Activated CD4-positive, CD25-positive, alpha-beta regulatory T cell treated with anti-CD3 and anti-CD28 coated beads, Interleukin-2, amount 50 U/mL, for 72 hours (primary cell): ENCODE results near the gene PREX1.

Source experiments
- DNase-seq: peaks from one replicate; pipeline ENCODE4 v3.0.0; 2021

PREX1 gene

GRCh38 chr20:48674461-48674860 is 153.3 kb downstream of the PREX1 start:
- DNase-seq: no peak

DNA sequence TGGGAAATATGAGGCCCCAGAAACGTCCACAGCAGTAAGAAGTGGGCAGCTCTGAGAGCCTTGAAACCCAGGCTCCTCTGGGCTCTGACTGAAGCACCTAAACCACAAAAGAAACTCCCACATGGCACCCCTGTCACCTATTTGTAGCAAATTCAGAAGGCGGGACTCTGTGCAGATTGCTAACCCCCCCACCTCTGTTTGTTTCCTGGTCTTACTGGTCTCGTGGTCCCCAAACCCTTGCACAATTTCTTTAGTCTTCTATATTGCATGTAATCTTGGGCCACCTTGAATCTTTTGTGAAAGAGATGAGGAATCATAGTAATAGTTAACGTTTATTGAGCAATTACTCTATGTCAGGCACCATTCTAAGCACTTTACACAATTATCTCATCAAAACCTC is 154.3 kb downstream of the PREX1 start:
- DNase-seq: no peak

DNA sequence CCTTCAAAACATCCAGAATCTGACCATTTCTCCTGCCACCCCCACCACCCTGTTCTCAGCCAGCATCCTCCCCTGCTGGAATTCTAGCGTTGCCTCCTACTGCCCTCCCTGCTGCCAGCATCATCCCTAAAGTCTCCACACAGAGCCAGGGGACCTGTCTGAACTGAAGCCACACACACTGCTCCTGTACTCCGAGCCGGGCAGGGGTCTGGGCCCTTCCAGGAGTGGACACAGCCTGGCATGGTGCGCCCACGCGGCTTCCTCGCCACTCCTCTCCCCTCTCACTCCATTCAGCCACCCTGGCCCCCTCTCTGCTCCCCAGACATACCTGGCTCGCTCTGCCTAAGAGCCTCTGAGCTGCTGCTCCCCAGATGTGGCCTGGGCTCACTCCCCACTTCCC is 155.5 kb downstream of the PREX1 start:
- DNase-seq: no peak

DNA sequence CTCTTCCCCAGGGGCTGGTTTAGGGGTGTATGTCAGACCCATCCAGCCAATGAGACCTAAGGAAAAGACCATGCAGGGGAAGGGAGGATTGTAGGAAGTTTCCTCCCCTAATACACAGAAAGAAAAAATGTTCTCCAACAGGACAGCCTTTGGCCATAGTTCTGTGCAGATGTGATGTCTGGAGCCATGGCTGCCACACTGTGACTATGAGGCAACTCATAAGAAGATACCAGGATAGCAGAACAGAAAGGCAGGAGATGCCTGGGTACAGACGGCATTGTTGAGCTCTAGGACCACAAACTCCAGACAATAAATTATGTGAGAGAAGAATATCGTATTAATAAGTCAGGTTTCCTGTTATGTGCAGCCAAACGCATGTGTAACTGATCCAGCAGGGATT is 156.7 kb downstream of the PREX1 start:
- DNase-seq: no peak

DNA sequence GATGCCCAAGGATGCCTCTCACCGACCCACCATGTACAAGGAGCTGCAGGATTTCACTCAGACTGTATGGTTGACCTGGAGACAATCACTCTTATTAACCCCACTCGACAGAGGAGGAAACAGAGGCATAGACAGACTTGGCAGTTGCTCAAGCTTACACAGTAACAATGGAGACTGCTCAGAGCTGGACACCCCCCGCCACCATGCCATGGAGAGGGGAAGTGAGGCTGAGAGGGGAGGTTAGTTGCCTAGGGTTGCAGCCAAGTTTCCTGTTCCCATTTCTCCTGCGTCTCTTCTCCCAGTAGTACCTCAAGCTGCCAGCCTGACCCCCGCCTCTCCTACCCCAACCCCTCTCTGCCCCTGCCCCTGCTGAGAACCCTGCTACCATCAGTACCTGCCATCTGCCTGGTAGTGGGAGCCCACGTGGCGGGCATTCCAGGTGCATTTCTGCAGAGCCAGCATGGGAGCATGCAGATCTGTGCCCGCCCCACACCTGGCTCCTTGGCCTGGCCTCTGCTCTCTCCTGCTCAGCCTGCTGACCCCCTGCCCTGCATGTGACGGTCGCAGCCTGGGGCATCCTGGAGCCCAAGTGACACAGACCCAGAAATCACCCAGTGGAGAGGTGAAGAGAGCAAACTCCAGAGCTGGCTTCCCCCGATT is 157.7 kb downstream of the PREX1 start:
- no peak for DNase-seq

DNA sequence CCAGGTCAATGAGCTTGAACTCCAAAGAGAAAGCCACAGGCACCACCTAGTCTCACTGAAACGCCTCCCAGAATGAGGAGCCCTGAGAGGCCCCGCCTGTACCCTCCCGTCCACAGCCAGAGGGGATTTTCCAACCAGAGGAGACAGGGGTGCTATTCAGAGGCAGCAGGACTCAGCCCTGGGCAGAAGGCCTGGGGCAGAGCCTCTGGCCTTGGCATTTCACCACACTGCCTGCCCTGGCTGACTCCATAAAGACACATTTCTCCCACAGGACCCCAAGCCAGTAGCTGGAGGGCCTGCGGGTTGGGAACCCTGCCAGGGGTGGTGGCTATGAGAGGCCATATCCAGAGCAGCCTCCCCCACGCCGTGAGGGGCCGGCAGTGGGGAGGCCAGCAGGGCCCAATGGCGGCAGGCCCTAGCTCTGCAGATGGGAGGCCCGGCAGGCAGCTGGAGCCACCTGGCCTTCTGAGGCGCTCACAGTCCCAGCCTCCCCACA is 159.3 kb downstream of the PREX1 start:
- no peak for DNase-seq

- DNase-seq: no peak
Observed at GRCh38 chr20:48667889-48668413, 159.8 kb downstream of the PREX1 start.

GRCh38 chr20:48667481-48667880 is 160.3 kb downstream of the PREX1 start:
- no peak for DNase-seq

DNA sequence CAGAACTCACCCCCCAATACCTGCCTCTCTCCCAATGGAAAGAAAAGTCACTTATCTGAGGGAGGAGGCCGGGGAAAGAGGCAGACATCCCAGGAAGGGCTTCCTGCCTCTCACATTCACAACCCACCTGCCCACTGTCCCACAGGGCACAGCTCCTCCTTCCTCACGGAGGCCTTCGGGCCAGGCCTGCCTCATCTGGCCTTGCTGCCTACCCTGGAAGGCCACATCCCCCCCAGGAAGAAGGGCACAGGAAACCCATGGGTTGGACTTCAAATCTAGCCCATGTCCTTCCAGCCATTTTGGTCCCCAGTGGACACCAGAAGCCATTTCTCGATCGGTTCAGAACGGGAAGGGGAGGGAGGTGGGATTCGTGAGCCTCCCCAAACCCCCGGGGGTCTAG is 162.0 kb downstream of the PREX1 start:
- DNase-seq: no peak

- DNase-seq: no peak
Observed at GRCh38 chr20:48662711-48663110, 165.1 kb downstream of the PREX1 start.

DNA sequence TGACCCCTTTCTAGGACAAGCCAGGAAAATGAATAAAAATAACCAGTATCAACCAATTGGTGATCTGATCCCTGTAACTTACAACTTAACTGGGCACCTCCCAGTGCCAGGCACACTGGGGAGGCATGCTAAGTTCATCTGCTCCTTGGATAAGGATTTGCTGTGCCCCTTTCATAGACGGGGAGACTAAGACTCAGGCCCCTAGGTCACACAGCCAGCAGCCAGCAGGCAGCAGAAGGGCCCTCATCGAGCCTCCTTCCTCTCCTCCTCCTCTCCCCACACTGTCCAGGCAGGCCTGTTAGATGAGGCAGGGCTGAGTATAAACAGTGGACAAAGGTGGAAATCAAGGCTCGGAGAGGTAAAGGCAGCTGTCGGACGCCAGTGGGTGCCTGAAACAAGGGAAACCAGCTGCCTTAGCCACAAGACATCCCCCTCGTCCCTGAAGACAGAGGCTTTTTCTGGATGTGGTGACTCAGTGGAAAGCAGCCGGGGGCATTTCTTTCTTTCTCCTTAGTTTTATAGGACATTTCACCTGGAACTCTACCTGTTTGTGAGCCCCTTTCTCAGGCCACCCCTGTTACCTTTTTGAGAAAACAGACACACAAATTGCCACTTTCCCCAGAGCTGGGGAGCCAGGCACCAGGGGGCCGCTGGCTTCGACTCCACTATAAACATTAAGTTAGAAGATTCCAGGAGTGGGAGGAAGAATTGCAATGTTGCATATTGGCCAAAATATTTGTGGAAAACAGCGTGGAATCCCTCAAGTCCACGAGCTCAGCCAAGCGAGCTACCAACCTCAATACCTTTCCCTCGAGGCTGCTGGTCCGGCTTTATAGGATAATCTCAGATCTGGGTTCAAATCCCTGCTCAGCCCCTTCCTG is 166.0 kb downstream of the PREX1 start:
- no peak for DNase-seq

GRCh38 chr20:48660788-48661187 is 167.0 kb downstream of the PREX1 start:
- no peak for DNase-seq

GRCh38 chr20:48659858-48660257 is 167.9 kb downstream of the PREX1 start:
- DNase-seq: no peak

DNA sequence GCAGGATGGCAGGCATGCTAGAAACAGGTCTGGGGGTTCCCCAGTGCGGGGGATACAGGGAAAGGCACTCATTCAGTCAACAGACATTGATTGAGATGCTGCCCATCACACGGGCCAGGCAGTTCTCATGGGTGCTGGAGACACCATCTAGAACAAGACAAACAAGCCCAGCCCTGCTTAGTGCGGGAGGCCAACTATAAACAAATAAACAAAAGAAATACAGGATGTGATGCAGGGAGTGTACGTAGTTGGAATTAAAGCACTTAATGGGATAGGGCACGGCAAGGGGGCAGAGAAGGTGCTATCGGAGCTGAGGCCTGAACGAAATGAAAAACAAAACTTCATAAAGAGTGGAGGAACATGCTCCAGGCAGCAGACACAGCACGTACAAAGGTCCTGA is 169.3 kb downstream of the PREX1 start:
- DNase-seq: no peak

DNA sequence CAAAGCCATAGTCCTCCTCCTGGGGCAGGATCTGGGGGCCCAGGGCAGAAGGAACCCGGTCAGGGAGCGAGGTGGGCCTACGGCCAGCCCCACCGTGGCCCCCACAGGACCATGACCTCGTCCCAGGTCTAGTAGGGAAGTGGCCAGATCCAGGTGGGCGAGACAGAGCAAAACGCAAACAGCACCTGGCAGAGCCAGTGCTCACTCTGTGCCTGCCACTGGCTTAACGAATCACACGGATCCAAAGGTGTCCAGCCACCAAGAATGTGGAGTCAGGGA is 169.7 kb downstream of the PREX1 start:
- no peak for DNase-seq

DNA sequence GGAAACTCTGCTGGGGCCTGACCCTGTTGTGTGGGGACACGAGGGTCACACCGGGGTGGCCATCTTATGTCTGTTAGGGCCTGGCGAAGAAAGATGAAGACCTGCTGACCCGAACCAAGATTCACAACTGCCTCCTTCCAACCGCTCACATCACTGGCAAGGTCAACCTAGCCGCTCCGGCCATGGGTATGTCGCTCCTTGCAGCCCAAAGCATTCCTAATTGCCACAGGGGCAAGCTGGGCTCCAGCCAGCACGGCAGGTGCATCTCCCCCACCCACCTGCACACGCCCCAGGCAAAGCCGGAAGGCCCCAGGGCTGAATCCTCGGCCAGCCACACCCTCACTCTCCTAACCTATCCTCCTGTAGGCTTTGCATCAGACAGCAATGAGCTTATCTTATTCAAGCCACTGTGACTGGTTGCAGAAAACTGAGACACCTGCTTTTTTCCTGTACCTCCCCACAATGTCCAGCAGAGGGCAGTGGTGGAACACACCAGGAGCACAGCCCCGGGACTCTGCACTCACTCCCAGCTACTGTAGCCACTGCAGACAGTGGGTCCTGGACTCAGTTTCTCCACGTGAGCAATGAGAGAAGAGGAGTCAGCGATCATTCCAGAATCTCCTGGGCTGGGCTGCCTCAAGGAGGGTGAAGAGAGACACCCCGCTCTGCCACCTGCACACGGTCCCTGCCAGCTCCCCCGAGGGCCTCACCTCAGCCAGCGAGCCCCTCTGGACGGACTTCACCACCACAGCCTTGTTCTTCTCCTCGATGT is 170.2 kb downstream of the PREX1 start:
- DNase-seq: peak; percentile 56

- DNase-seq: no peak
Observed at GRCh38 chr20:48656661-48657211, 171.1 kb downstream of the PREX1 start.

DNA sequence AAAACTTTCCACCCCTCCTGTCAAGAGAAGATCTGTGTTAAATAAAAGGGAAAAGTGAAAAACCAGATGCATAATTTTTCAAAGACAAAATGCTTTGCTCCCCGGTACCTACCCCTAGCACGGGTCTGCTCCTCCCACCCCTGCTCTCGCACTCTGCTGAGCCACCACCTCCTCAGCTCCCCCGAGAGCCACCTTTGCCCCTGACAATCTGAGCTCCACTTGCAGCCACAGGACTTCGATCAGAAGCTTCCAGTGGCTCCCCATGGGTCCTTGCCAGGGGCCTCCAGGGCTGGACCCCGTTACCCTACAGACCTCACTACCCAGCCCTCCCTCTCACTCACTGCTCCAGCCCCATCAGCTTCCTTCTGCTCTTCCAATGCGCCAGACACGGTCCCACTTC is 171.7 kb downstream of the PREX1 start:
- DNase-seq: no peak

DNA sequence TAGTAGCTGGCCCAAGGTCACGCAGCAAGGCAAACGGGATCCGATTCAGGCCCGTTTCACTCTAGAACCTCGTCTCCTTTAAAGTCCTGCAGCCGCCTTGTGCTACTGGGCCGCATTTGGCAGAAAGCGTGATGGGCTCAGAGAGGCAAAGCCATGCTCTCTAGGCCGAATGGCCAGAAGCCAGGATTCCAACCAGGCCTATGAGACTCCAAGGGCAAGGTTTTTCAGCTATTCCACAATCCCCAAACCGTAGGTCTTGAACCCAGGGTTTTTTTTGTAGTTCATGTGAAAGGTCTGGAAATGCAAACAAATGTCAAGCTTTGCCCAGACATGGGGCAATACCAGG is 174.1 kb downstream of the PREX1 start:
- no peak for DNase-seq

GRCh38 chr20:48652961-48653705 is 174.7 kb downstream of the PREX1 start:
- DNase-seq: no peak

GRCh38 chr20:48651960-48652359 is 175.8 kb downstream of the PREX1 start:
- no peak for DNase-seq

DNA sequence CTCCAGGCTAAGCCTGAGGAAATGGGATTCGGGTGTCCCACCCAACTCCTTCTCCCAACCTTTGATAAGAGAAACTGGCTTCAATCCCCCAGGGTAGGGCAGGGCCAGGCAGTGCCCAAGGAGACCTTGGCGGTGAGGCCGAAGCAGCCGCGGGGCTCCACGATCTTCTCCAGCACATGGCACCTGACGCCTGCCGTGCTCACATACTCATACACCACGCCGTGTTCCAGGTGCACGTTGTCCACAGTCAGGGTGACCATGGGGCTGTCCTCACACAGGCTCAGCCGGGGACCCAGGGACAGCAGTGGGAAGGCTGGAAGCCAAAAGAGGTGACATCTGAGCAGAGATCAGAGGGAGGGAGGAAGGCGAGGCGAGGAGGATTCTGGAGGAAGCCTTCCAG is 176.5 kb downstream of the PREX1 start:
- DNase-seq: no peak

DNA sequence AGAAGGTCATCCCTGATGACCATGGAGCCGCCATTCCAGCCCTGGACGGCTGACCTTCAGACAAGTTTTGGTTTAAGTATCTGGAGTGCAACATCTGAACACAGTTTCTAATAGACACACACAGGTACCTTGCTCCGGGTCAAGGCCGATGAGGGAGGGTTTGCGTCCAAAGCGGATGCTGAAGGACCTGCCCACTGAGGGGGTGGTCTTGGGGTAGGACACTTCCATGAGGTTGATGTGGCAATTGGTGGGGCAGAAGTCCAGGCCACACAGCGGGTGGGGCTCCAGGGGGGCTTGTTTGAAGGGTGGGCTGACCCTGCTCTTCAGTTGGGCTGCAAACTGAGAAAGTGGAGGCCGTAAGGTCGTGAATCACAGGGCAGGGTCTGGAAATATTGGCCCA is 177.9 kb downstream of the PREX1 start:
- no peak for DNase-seq
